B cell (primary cell): ENCODE data around the gene PRM1. TPM values are rescaled to one million over a fixed set of nuclear protein-coding genes. Genes with fewer than 3 reads are reported as not detected.

Source experiments
- ATAC-seq: fragments of 200-7000 bp; cut with Tn5 transposase; one replicate; pipeline ENCODE4 v1.10.0; 2021; ENCODE audit warnings: low read depth, mild to moderate bottlenecking, moderate number of reproducible peaks, moderate library complexity
- CTCF ChIA-PET: fragments of 350-600 bp; sonication (Branson Sonifier 250); formaldehyde crosslinking; loops from one replicate; lab custom pipeline; 2021; ENCODE audit warnings: antibody characterized with exemption, inconsistent platforms; lab: Charles Lee
- POLR2A ChIA-PET: fragments of 350-600 bp; sonication (Branson Sonifier 250); formaldehyde crosslinking; loops from one replicate; lab custom pipeline; 2021; ENCODE audit warnings: antibody characterized with exemption; lab: Charles Lee
- DNase-seq: peaks from one replicate; pipeline ENCODE4 v3.0.0; 2013
- H2AFZ ChIP-seq: 2 replicates; pipeline ENCODE4 v1.6.1; 2012; ENCODE audit warnings: mild to moderate bottlenecking, low read depth, low read length; ENCODE audit not compliant: insufficient read depth, poor library complexity, severe bottlenecking
- H3K27ac ChIP-seq, 2 donors: 1 replicate in 1 of 2; 2 replicates in 1 of 2; pipeline ENCODE4 v1.5.1; 2012 to 2013; ENCODE audit warnings: low read length in 2 of 2, mild to moderate bottlenecking in 2 of 2, moderate library complexity in 1 of 2
- H3K27me3 ChIP-seq, 4 experiments: fragments of 200-600 bp in 1 of 4; sonication (generic) in 1 of 4; replicated peaks in 1 of 4; 1 replicate in 2 of 4; 2 replicates in 2 of 4; pipeline versions ENCODE4 v1.6.1 to v1.7.0; 2013 to 2016; ENCODE audit warnings: low read length in 3 of 4, mild to moderate bottlenecking in 2 of 4, mixed read lengths in 1 of 4, moderate library complexity in 1 of 4; ENCODE audit not compliant: insufficient read depth in 4 of 4, control insufficient read depth in 3 of 4; ENCODE audit errors: control extremely low read depth in 1 of 4
- H3K36me3 ChIP-seq, 2 experiments: replicated peaks in 1 of 2; 1 replicate in 1 of 2; 2 replicates in 1 of 2; pipeline versions ENCODE4 v1.6.1 to v1.7.1; 2013; ENCODE audit warnings: low read length in 1 of 2; ENCODE audit not compliant: insufficient read depth in 2 of 2, control insufficient read depth in 1 of 2; ENCODE audit errors: control extremely low read depth in 1 of 2, extremely low read depth in 1 of 2
- H3K4me1 ChIP-seq, 2 donors: fragments of 200-600 bp in 1 of 2; sonication (generic) in 1 of 2; 1 replicate in 1 of 2; 2 replicates in 1 of 2; pipeline versions ENCODE4 v1.5.1 to v1.6.1; 2013 to 2017; ENCODE audit warnings: low read length in 2 of 2; ENCODE audit not compliant: control insufficient read depth in 2 of 2, insufficient read depth in 2 of 2
- H3K4me2 ChIP-seq: replicated peaks from 2 replicates; pipeline ENCODE3; 2012; ENCODE audit warnings: mild to moderate bottlenecking, low read depth, low read length; ENCODE audit not compliant: poor library complexity, severe bottlenecking
- H3K4me3 ChIP-seq, 5 experiments: fragments of 200-600 bp in 1 of 5; sonication (generic) in 1 of 5; 1 replicate in 3 of 5; 2 replicates in 2 of 5; pipeline versions ENCODE4 v1.5.1 to v1.7.0; 2011 to 2016; ENCODE audit warnings: low read length in 4 of 5, mild to moderate bottlenecking in 4 of 5, low read depth in 2 of 5, control low read depth in 1 of 5, moderate library complexity in 1 of 5; ENCODE audit not compliant: insufficient read depth in 1 of 5; ENCODE audit errors: control extremely low read depth in 1 of 5, extremely low read depth in 1 of 5
- H3K79me2 ChIP-seq: fragments of 200-600 bp; sonication (generic); one replicate; pipeline ENCODE4 v1.6.0; 2016; ENCODE audit warnings: low read length; ENCODE audit not compliant: control insufficient read depth, insufficient read depth
- H3K9ac ChIP-seq: fragments of 200-600 bp; sonication (generic); 2 replicates; pipeline ENCODE4 v1.6.1; 2017; ENCODE audit warnings: mild to moderate bottlenecking, low read length, moderate library complexity
- H3K9me3 ChIP-seq, 3 donors: one replicate each; pipeline versions ENCODE4 v1.6.1 to v1.7.1; 2013; ENCODE audit warnings: low read length in 2 of 3; ENCODE audit not compliant: control insufficient read depth in 2 of 3, insufficient read depth in 1 of 3; ENCODE audit errors: control extremely low read depth in 1 of 3
- H4K20me1 ChIP-seq: 2 replicates; pipeline ENCODE4 v1.6.0; 2012; ENCODE audit warnings: mild to moderate bottlenecking, low read length; ENCODE audit not compliant: insufficient read depth, control insufficient read depth, poor library complexity, severe bottlenecking
- H3K27ac Mint-ChIP-seq: one replicate; pipeline ENCODE4 v1.8.0; 2021; ENCODE audit warnings: mixed read lengths
- H3K27me3 Mint-ChIP-seq: one replicate; pipeline ENCODE4 v1.8.0; 2021; ENCODE audit warnings: mixed read lengths
- H3K4me1 Mint-ChIP-seq: one replicate; pipeline ENCODE4 v1.8.0; 2021; ENCODE audit warnings: mixed read lengths
- H3K4me3 Mint-ChIP-seq: one replicate; pipeline ENCODE4 v1.8.0; 2021; ENCODE audit warnings: mixed read lengths
- H3K9me3 Mint-ChIP-seq: one replicate; pipeline ENCODE4 v1.8.0; 2022; ENCODE audit warnings: mixed read lengths; ENCODE audit not compliant: insufficient read depth
- CTCF ChIP-seq: fragments of 200-600 bp; IDR thresholded peaks from one replicate; pipeline ENCODE4 v1.8.0; 2022; ENCODE audit warnings: antibody characterized with exemption, mild to moderate bottlenecking
- EZH2 ChIP-seq: IDR thresholded peaks from 2 replicates; pipeline ENCODE4 v1.6.1; 2012; ENCODE audit warnings: borderline replicate concordance, low read depth, mild to moderate bottlenecking, moderate library complexity, low read length; ENCODE audit not compliant: insufficient read depth, poor library complexity, severe bottlenecking
- WGBS: methylation state at CpG from one replicate; pipeline ENCODE4 v1.1.5; 2013; ENCODE audit warnings: missing lambda C conversion rate; ENCODE audit not compliant: insufficient coverage; 5-methylcytosine and 5-hydroxymethylcytosine counted together
- intact Hi-C: fragments of 100-400 bp; cut with micrococcal nuclease; formaldehyde crosslinking; loops from one replicate; pipeline ENCODE4 v1.10.0; 2022
- polyA plus RNA-seq: library from polyadenylated mRNA; depleted of rRNA; stranded (reverse); fragments of >200 nt; gene quantifications from 2 replicates; pipeline ENCODE4 v1.2.3, GENCODE V29; 2012
- total RNA-seq, 2 donors: library from RNA; stranded (reverse); fragments of 120-200 nt in 1 of 2; gene quantifications; 1 replicate in 1 of 2; 2 replicates in 1 of 2; pipeline versions ENCODE4 v1.2.3 to v1.2.4, GENCODE V29; 2013 to 2022

PRM1 gene
- total and polyA plus RNA-seq, 2 donors (not counting 1 experiment from before 2014, with no cell fraction given), result not detected

DNA sequence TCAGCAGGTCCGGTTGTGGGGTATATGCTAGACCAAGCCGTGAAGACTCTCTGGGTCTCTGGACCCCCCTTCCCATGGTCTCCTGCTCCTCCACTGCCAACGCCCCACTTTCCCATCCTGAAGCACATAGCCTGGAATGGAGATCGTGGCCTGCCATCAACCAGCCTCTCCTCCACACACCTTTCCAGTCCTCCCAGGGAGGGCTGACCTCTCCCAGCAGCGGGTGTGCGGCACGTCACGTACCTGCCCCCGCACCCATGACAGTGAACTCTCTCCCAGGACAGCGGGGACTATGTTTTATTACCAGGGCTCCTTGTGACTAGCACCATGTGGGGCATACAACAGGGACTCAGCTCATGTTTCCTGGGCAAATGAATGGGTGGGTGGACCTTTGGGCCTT is 9.5 kb downstream of the PRM1 start:
- H3K36me3 ChIP-seq, result no peaks in the 10 kb centered on the region
- ATAC-seq (no peak), DNase-seq (no peak)
- no peak overlapping the region for H3K4me2 ChIP-seq
- 98% methylated on average over 10 of the region's 10 CpGs for WGBS
- no peaks in the 10 kb centered on the region for H3K79me2 ChIP-seq
- H4K20me1 ChIP-seq, result no peaks in the 10 kb centered on the region
- Mint-ChIP-seq H3K4me1 (no peaks in the 10 kb centered on the region), H3K9me3 (no peaks in the 10 kb centered on the region), H3K4me3 (no peak overlapping the region), H3K27me3 (no peaks in the 10 kb centered on the region), H3K27ac (no peak overlapping the region)
- H3K4me3 ChIP-seq, result no peak overlapping the region
- H3K27me3 ChIP-seq, result no peaks in the 10 kb centered on the region
- peaks cover 0 to 3% (median 0%) of the 10 kb centered on the region in 3 donors for H3K9me3 ChIP-seq
- intact Hi-C loops, result no loop called here
- ChIA-PET POLR2A (no interaction called here), CTCF (interaction anchor here (0.9 kb wide), 1 partner anchor 13 kb away, joined by 3 read pairs; no protein-coding TSS in a partner anchor)
- TF ChIP-seq EZH2, result no peak
- TF ChIP-seq CTCF, result no peak
- H3K4me1 ChIP-seq, result no peaks in the 10 kb centered on the region
- H3K27ac ChIP-seq, result no peak overlapping the region
- H2AFZ ChIP-seq, result no peak overlapping the region
- H3K9ac ChIP-seq, result no peak overlapping the region

GRCh38 chr16:11270602-11271162 is 10.4 kb downstream of the PRM1 start:
- Histone ChIP-seq H3K4me1 (no peaks in the 10 kb centered on the region), H3K27ac (no peak overlapping the region), H2AFZ (no peak overlapping the region), H3K9ac (no peak overlapping the region), H3K9me3 (no peaks in the 10 kb centered on the region), H3K36me3 (no peaks in the 10 kb centered on the region), H3K4me2 (no peak overlapping the region), H4K20me1 (no peaks in the 10 kb centered on the region), H3K79me2 (no peaks in the 10 kb centered on the region), H3K4me3 (no peak overlapping the region), H3K27me3 (no peaks in the 10 kb centered on the region)
- H3K4me1 Mint-ChIP-seq, result no peaks in the 10 kb centered on the region
- TF ChIP-seq EZH2, result no peak
- TF ChIP-seq CTCF, result no peak
- no peaks in the 10 kb centered on the region for H3K27me3 Mint-ChIP-seq
- H3K4me3 Mint-ChIP-seq, result no peak overlapping the region
- WGBS, result no CpG with 5 or more reads among the region's 2 CpGs
- ChIA-PET POLR2A (no interaction called here), CTCF (interaction anchor here (0.7 to 1.1 kb wide), 3 partner anchors 12 to 27 kb away, joined by 3 to 4 read pairs (median 3); no protein-coding TSS in a partner anchor)
- DNase-seq (no peak), ATAC-seq (no peak)
- intact Hi-C loops, result no loop called here
- H3K27ac Mint-ChIP-seq, result no peak overlapping the region
- no peaks in the 10 kb centered on the region for H3K9me3 Mint-ChIP-seq
